ENCODE measurements around the gene HYDIN. TPM values are rescaled to one million over a fixed set of nuclear protein-coding genes. Genes with fewer than 3 reads are reported as not detected.

HYDIN gene
- total and polyA plus RNA-seq, 2 experiments from 2014 or later: 3.1 to 7.7 TPM

DNA sequence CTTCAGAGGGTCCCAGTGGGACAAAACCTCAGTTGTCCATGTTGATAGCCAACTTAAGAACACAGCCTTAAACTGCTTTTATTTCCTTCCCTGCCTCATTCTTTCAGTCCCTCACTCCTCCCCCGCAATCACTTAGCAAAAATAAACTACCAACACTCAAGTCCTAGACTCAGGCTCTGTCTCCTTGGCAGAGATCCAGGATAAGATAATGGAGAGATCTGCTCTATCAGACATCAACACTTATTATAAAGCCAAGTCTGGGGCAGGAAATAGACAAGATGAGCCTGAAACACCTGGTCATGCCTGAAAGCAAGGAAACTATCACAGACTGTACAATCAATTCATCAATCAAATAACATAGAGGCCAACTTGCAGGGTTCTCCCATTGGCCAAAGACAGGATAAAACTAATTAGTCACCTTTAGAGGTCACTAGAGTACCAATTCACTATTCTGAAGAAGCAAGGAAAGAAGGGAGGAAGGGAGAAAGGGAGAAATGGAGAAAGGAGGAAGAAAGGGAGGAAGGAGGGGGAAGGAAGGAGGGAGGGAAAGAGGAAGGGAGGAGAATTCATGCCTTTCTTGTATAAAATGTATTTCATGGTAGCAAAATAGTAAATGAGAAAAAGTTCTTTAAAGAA lies 15.7 kb downstream of the HYDIN start:
- Mint-ChIP-seq H3K27ac (no peak overlapping the region), H3K9me3 (no peaks in the 10 kb centered on the region), H3K36me3 (ENCODE audit: low read depth) (no peaks in the 10 kb centered on the region), H3K4me3 (no peak overlapping the region), H3K27me3 (ENCODE audit: insufficient read depth, low read depth, poor library complexity) (no peaks in the 10 kb centered on the region), H3K4me1 (peaks cover 14% of the 10 kb centered on the region; the same call in 2 of the 3 replicates)
- H4K20me1 ChIP-seq (replicated peaks; ENCODE audit: insufficient read depth): no peaks in the 10 kb centered on the region
- no peaks in the 10 kb centered on the region for H3F3A ChIP-seq (replicated peaks; ENCODE audit: low read depth)
- DNase-seq (ENCODE audit: low spot score) (peak; percentile 43), ATAC-seq (peak; percentile 71)
- H3K4me1 ChIP-seq (ENCODE audit: insufficient read depth): 0 out of 2 replicates have a peak, but pooled peaks cover 6% of the 10 kb centered on the region
- no peak overlapping the region for H3K4me3 ChIP-seq
- no peak overlapping the region for H3K4me2 ChIP-seq
- TF ChIP-seq STAT1 (IDR thresholded peaks at IDR 0.05; ENCODE audit: unreplicated experiment): no peak
- TF ChIP-seq, protein P1, sequence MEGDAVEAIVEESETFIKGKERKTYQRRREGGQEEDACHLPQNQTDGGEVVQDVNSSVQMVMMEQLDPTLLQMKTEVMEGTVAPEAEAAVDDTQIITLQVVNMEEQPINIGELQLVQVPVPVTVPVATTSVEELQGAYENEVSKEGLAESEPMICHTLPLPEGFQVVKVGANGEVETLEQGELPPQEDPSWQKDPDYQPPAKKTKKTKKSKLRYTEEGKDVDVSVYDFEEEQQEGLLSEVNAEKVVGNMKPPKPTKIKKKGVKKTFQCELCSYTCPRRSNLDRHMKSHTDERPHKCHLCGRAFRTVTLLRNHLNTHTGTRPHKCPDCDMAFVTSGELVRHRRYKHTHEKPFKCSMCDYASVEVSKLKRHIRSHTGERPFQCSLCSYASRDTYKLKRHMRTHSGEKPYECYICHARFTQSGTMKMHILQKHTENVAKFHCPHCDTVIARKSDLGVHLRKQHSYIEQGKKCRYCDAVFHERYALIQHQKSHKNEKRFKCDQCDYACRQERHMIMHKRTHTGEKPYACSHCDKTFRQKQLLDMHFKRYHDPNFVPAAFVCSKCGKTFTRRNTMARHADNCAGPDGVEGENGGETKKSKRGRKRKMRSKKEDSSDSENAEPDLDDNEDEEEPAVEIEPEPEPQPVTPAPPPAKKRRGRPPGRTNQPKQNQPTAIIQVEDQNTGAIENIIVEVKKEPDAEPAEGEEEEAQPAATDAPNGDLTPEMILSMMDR (conservative IDR thresholded peaks at IDR 0.05; ENCODE audit: low read depth in 2 of 2): peak; percentile 56 to 62
- H3K9me2 ChIP-seq (ENCODE audit: insufficient read depth): no peaks in the 10 kb centered on the region
- H3K27ac ChIP-seq (ENCODE audit: low read depth): no peak overlapping the region
- H2AFZ ChIP-seq: no peak overlapping the region
- H3K27me3 ChIP-seq (ENCODE audit: insufficient read depth): no peaks in the 10 kb centered on the region
- no peaks in the 10 kb centered on the region for H3K36me3 ChIP-seq (ENCODE audit: insufficient read depth)
- no peaks in the 10 kb centered on the region for H3K79me2 ChIP-seq (replicated peaks; ENCODE audit: insufficient read depth)

DNA sequence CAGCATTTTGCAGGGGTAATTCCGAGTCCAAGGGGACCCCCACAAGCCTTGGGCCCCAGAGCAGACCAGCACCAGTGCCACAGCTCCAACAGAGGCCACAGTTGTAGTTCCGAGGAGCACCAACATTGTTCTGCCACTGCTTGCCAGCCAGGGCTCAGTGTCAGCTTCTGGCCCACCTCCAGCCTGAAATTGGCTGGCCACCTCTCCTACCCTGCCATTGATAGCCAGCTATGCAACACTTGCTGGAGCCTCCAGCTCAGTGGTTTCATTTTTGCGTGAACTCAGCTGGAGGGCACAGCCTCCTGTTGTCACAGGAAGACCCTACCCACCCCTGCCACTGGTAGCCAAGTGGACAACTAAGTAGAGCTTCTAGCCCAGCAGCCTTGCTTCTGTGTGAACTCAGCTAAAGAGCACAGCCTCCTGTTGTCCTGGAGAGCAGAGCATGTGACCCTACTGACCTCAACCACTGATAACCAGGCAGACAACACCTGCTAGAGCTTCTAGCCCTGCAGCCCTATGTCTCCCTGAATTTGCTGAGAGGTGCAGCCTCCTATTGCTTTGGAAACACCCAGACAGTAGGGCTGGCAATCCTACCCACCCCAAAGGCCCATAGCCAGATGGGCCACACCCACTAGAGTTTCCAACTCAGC lies 24.9 kb downstream of the HYDIN start:
- Mint-ChIP-seq H3K9me3 (peaks cover 21% of the 10 kb centered on the region), H3K4me1 (no peaks in the 10 kb centered on the region), H3K27me3 (ENCODE audit: insufficient read depth, low read depth, poor library complexity) (no peaks in the 10 kb centered on the region), H3K4me3 (no peak overlapping the region), H3K36me3 (ENCODE audit: low read depth) (no peaks in the 10 kb centered on the region; the same call in 1 of the 3 replicates), H3K27ac (no peak overlapping the region)
- H2AFZ ChIP-seq: no peak overlapping the region
- no peaks in the 10 kb centered on the region for H4K20me1 ChIP-seq (replicated peaks; ENCODE audit: insufficient read depth)
- H3K27me3 ChIP-seq (ENCODE audit: insufficient read depth): no peaks in the 10 kb centered on the region
- no peak overlapping the region for H3K4me3 ChIP-seq
- H3K4me2 ChIP-seq: no peak overlapping the region
- no peaks in the 10 kb centered on the region for H3K4me1 ChIP-seq (ENCODE audit: insufficient read depth)
- H3K9me2 ChIP-seq (ENCODE audit: insufficient read depth): peaks cover 8% of the 10 kb centered on the region; the same call in 1 of the 2 replicates
- no peaks in the 10 kb centered on the region for H3K36me3 ChIP-seq (ENCODE audit: insufficient read depth)
- DNase-seq (ENCODE audit: low spot score): no peak
- ATAC-seq: no peak
- no peaks in the 10 kb centered on the region for H3F3A ChIP-seq (replicated peaks; ENCODE audit: low read depth)
- H3K79me2 ChIP-seq (replicated peaks; ENCODE audit: insufficient read depth): no peaks in the 10 kb centered on the region
- no peak overlapping the region for H3K27ac ChIP-seq (ENCODE audit: low read depth)
- TF ChIP-seq, protein P1 (conservative IDR thresholded peaks at IDR 0.05; ENCODE audit: low read depth in 2 of 2): no peak
- TF ChIP-seq JUNB (IDR thresholded peaks at IDR 0.05; ENCODE audit: unreplicated experiment) (no peak), CREB1 (CRISPR knock-in tag; IDR thresholded peaks at IDR 0.05; ENCODE audit: low read depth) (no peak), POLR2AphosphoS5 (IDR thresholded peaks at IDR 0.05; ENCODE audit: low read depth) (no peak), ZNF114 (CRISPR knock-in tag; IDR thresholded peaks at IDR 0.05) (no peak)
- TF ChIP-seq, protein P2, sequence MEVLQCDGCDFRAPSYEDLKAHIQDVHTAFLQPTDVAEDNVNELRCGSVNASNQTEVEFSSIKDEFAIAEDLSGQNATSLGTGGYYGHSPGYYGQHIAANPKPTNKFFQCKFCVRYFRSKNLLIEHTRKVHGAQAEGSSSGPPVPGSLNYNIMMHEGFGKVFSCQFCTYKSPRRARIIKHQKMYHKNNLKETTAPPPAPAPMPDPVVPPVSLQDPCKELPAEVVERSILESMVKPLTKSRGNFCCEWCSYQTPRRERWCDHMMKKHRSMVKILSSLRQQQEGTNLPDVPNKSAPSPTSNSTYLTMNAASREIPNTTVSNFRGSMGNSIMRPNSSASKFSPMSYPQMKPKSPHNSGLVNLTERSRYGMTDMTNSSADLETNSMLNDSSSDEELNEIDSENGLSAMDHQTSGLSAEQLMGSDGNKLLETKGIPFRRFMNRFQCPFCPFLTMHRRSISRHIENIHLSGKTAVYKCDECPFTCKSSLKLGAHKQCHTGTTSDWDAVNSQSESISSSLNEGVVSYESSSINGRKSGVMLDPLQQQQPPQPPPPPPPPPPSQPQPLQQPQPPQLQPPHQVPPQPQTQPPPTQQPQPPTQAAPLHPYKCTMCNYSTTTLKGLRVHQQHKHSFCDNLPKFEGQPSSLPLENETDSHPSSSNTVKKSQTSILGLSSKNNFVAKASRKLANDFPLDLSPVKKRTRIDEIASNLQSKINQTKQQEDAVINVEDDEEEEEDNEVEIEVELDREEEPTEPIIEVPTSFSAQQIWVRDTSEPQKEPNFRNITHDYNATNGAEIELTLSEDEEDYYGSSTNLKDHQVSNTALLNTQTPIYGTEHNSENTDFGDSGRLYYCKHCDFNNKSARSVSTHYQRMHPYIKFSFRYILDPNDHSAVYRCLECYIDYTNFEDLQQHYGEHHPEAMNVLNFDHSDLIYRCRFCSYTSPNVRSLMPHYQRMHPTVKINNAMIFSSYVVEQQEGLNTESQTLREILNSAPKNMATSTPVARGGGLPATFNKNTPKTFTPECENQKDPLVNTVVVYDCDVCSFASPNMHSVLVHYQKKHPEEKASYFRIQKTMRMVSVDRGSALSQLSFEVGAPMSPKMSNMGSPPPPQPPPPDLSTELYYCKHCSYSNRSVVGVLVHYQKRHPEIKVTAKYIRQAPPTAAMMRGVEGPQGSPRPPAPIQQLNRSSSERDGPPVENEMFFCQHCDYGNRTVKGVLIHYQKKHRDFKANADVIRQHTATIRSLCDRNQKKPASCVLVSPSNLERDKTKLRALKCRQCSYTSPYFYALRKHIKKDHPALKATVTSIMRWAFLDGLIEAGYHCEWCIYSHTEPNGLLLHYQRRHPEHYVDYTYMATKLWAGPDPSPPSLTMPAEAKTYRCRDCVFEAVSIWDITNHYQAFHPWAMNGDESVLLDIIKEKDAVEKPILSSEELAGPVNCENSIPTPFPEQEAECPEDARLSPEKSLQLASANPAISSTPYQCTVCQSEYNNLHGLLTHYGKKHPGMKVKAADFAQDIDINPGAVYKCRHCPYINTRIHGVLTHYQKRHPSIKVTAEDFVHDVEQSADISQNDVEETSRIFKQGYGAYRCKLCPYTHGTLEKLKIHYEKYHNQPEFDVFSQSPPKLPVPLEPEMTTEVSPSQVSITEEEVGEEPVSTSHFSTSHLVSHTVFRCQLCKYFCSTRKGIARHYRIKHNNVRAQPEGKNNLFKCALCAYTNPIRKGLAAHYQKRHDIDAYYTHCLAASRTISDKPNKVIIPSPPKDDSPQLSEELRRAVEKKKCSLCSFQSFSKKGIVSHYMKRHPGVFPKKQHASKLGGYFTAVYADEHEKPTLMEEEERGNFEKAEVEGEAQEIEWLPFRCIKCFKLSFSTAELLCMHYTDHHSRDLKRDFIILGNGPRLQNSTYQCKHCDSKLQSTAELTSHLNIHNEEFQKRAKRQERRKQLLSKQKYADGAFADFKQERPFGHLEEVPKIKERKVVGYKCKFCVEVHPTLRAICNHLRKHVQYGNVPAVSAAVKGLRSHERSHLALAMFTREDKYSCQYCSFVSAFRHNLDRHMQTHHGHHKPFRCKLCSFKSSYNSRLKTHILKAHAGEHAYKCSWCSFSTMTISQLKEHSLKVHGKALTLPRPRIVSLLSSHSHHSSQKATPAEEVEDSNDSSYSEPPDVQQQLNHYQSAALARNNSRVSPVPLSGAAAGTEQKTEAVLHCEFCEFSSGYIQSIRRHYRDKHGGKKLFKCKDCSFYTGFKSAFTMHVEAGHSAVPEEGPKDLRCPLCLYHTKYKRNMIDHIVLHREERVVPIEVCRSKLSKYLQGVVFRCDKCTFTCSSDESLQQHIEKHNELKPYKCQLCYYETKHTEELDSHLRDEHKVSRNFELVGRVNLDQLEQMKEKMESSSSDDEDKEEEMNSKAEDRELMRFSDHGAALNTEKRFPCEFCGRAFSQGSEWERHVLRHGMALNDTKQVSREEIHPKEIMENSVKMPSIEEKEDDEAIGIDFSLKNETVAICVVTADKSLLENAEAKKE (CRISPR knock-in tag; IDR thresholded peaks at IDR 0.05): no peak
- TF ChIP-seq, protein P3, sequence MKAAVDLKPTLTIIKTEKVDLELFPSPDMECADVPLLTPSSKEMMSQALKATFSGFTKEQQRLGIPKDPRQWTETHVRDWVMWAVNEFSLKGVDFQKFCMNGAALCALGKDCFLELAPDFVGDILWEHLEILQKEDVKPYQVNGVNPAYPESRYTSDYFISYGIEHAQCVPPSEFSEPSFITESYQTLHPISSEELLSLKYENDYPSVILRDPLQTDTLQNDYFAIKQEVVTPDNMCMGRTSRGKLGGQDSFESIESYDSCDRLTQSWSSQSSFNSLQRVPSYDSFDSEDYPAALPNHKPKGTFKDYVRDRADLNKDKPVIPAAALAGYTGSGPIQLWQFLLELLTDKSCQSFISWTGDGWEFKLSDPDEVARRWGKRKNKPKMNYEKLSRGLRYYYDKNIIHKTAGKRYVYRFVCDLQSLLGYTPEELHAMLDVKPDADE (IDR thresholded peaks at IDR 0.05): no peak

All from GM23338 (cell line).